ENCODE data around the gene MYH10. TPM values are rescaled to one million over a fixed set of nuclear protein-coding genes. Genes with fewer than 3 reads are reported as not detected.

MYH10 gene
- total RNA-seq = 10 to 100 TPM; 37.8 to 79.1 TPM
- polyA plus RNA-seq = 10 to 100 TPM in 1 of 2 donors, 1 to 10 TPM in 1; 9.1 to 13.9 TPM

GRCh38 chr17:8630227-8630801 lies at the start of gene MYH10:
TSS of gene MYH10 (minus strand) at chr17:8630725. CDS start at chr17:8623246, 7,479 bp downstream.
- H3K27ac ChIP-seq (ENCODE audit: low read depth in 1 of 2, low read length in 2 of 2) = peak within 1 kb of the TSS; percentile 70 to 96
- under 1% methylated on average over 33 of the region's 33 CpGs for WGBS
- H3K4me3 ChIP-seq (ENCODE audit: low read depth in 1 of 3, low read length in 3 of 3) = peak within 1 kb of the TSS; percentile 79 to 95 (median 83)
- H3K36me3 ChIP-seq (ENCODE audit: control insufficient read depth in 4 of 4, insufficient read depth in 3 of 4, low read depth in 1 of 4, low read length in 3 of 4) = no peaks in the 10 kb centered on the region
- H3K9ac ChIP-seq (ENCODE audit: low read depth in 1 of 2, low read length in 2 of 2) = peak within 1 kb of the TSS; percentile 70 to 73
- H3K4me1 ChIP-seq (ENCODE audit: control insufficient read depth in 4 of 4, insufficient read depth in 4 of 4, low read length in 3 of 4) = peaks cover 3 to 21% (median 6%) of the 10 kb centered on the region in 4 donors
- no peaks in the 10 kb centered on the region for H3K9me3 ChIP-seq (ENCODE audit: control insufficient read depth in 4 of 4, low read length in 3 of 4)
- DNase-seq (ENCODE audit: low spot score) = peak; percentile 44
- TF ChIP-seq HNF4G (IDR thresholded peaks at IDR 0.05) (no peak), HNF4A (conservative IDR thresholded peaks at IDR 0.05) (no peak), EGR1 (IDR thresholded peaks at IDR 0.05; ENCODE audit: low read depth in 2 of 2) (no peak), NR2F2 (IDR thresholded peaks at IDR 0.05) (no peak), CTCF (IDR thresholded peaks at IDR 0.05; ENCODE audit: low read depth, low read length, missing input control) (peak; percentile 5), ZBTB33 (IDR thresholded peaks at IDR 0.05) (no peak), GABPA (IDR thresholded peaks at IDR 0.05 in 1 of 2, conservative IDR thresholded peaks at IDR 0.05 in 1 of 2) (no peak), JUND (IDR thresholded peaks at IDR 0.05) (no peak), YY1 (IDR thresholded peaks at IDR 0.05) (peak; percentile 68), MAX (IDR thresholded peaks at IDR 0.05) (no peak), SP1 (IDR thresholded peaks at IDR 0.05) (no peak), RAD21 (IDR thresholded peaks at IDR 0.05) (peak in 1 of 2 donors; percentile 37), TAF1 (conservative IDR thresholded peaks at IDR 0.05) (no peak)
- H3K27me3 ChIP-seq (ENCODE audit: control insufficient read depth in 4 of 4, insufficient read depth in 4 of 4, low read length in 3 of 4) = no peaks in the 10 kb centered on the region

- TF ChIP-seq FOXA2 (IDR thresholded peaks at IDR 0.05) = no peak
- TF ChIP-seq HNF4G (IDR thresholded peaks at IDR 0.05) = no peak
- no peak for TF ChIP-seq EGR1 (IDR thresholded peaks at IDR 0.05; ENCODE audit: low read depth in 2 of 2)
- Histone ChIP-seq H3K4me3 (ENCODE audit: low read depth in 1 of 3, low read length in 3 of 3) (no peak overlapping the region), H3K9me3 (ENCODE audit: control insufficient read depth in 4 of 4, low read length in 3 of 4) (peaks cover 0 to 2% (median 0%) of the 10 kb centered on the region in 4 donors), H3K9ac (ENCODE audit: low read depth in 1 of 2, low read length in 2 of 2) (no peak overlapping the region), H3K27me3 (ENCODE audit: control insufficient read depth in 4 of 4, insufficient read depth in 4 of 4, low read length in 3 of 4) (peaks cover 0 to 2% (median 0%) of the 10 kb centered on the region in 4 donors), H3K4me1 (ENCODE audit: control insufficient read depth in 4 of 4, insufficient read depth in 4 of 4, low read length in 3 of 4) (no peaks in the 10 kb centered on the region), H3K27ac (ENCODE audit: low read depth in 1 of 2, low read length in 2 of 2) (no peak overlapping the region), H3K36me3 (ENCODE audit: control insufficient read depth in 4 of 4, insufficient read depth in 3 of 4, low read depth in 1 of 4, low read length in 3 of 4) (no peaks in the 10 kb centered on the region)
- WGBS = 92% methylated on average over 3 of the region's 3 CpGs
- DNase-seq (ENCODE audit: low spot score) = no peak
Measured at GRCh38 chr17:8679126-8679525, 48.6 kb upstream of the MYH10 start.

GRCh38 chr17:8675306-8675705 lies 44.8 kb upstream of the MYH10 start:
- no peaks in the 10 kb centered on the region for H3K27me3 ChIP-seq (ENCODE audit: control insufficient read depth in 4 of 4, insufficient read depth in 4 of 4, low read length in 3 of 4)
- H3K4me1 ChIP-seq (ENCODE audit: control insufficient read depth in 4 of 4, insufficient read depth in 4 of 4, low read length in 3 of 4) = no peaks in the 10 kb centered on the region
- H3K36me3 ChIP-seq (ENCODE audit: control insufficient read depth in 4 of 4, insufficient read depth in 3 of 4, low read depth in 1 of 4, low read length in 3 of 4) = no peaks in the 10 kb centered on the region
- H3K27ac ChIP-seq (ENCODE audit: low read depth in 1 of 2, low read length in 2 of 2) = no peak overlapping the region
- H3K9me3 ChIP-seq (ENCODE audit: control insufficient read depth in 4 of 4, low read length in 3 of 4) = peaks cover 0 to 2% (median 0%) of the 10 kb centered on the region in 4 donors
- TF ChIP-seq FOXA1 (IDR thresholded peaks at IDR 0.05) = no peak
- TF ChIP-seq HNF4G (IDR thresholded peaks at IDR 0.05) = no peak
- TF ChIP-seq ZBTB33 (IDR thresholded peaks at IDR 0.05) = no peak
- no peak for TF ChIP-seq NR2F2 (IDR thresholded peaks at IDR 0.05)
- no peak for TF ChIP-seq YY1 (IDR thresholded peaks at IDR 0.05)
- no peak for TF ChIP-seq ATF3 (IDR thresholded peaks at IDR 0.05)
- DNase-seq (ENCODE audit: low spot score) = no peak
- whole genome bisulfite sequencing = 56% methylated on average over 8 of the region's 8 CpGs
- no peak overlapping the region for H3K4me3 ChIP-seq (ENCODE audit: low read depth in 1 of 3, low read length in 3 of 3)
- H3K9ac ChIP-seq (ENCODE audit: low read depth in 1 of 2, low read length in 2 of 2) = no peak overlapping the region

Data from liver (tissue), 9 donors.